ENCODE data around the gene CD37.
"Not testable (repeated sequence)": the region's sequence is repeated elsewhere in the genome, so short reads cannot be mapped to it uniquely, and the experiment has no call there.

The CD37 gene

DNA sequence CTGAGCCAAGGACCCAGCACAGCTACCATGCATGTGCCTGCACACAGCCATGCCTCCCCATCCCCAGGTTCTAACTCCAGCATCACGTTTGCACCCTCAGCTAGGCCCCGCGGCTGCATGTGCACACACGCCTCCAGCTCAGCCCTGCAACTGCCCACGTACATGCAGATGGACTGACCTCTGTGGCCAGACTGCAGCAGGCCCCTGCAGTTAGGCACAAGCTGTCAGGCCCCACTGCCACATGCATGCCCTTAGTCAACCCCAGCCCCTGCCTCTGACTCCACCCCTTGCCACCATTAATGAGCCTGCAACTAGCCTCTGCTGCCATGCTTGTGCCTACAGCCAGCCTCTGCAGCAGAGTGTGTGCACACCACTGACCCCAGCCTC is 33.3 kb upstream of the CD37 start:
- no peaks in the 10 kb centered on the region for H3K27me3 ChIP-seq (ENCODE audit: insufficient read depth, low read length, poor library complexity)
- H2AK5ac ChIP-seq (ENCODE audit: low read length) = no peak overlapping the region
- H3K36me3 ChIP-seq (ENCODE audit: control insufficient read depth, insufficient read depth, low read length) = no peaks in the 10 kb centered on the region
- H2BK120ac ChIP-seq (ENCODE audit: low read depth, low read length) = no peak overlapping the region
- no peak overlapping the region for H3K4me3 ChIP-seq (ENCODE audit: low read length)
- H3K4ac ChIP-seq (ENCODE audit: low read depth, low read length) = no peak overlapping the region
- no peak overlapping the region for H3K27ac ChIP-seq (ENCODE audit: low read depth, low read length)
- no peaks in the 10 kb centered on the region for H3K79me1 ChIP-seq (ENCODE audit: low read length)
- H2BK15ac ChIP-seq (replicated peaks; ENCODE audit: low read depth) = no peak overlapping the region
- no peak overlapping the region for H3K4me2 ChIP-seq (ENCODE audit: low read length)
- no peak overlapping the region for H4K8ac ChIP-seq (ENCODE audit: low read depth, low read length)
- no peak overlapping the region for H3K9ac ChIP-seq (ENCODE audit: low read length)
- no peak overlapping the region for H4K5ac ChIP-seq (ENCODE audit: low read length)
- H3K79me2 ChIP-seq (ENCODE audit: control insufficient read depth, insufficient read depth, low read length) = no peaks in the 10 kb centered on the region
- H3K4me1 ChIP-seq (ENCODE audit: control insufficient read depth, low read depth, low read length) = no peaks in the 10 kb centered on the region
- WGBS (ENCODE audit: extremely low coverage, insufficient coverage, low lambda C conversion rate) = no CpG with 5 or more reads among the region's 5 CpGs
- H3K56ac ChIP-seq (ENCODE audit: low read length) = no peak overlapping the region
- no peak for DNase-seq
- no peak overlapping the region for H2BK5ac ChIP-seq (ENCODE audit: low read length)
- no peak overlapping the region for H3K18ac ChIP-seq (ENCODE audit: low read length)
- no peak overlapping the region for H3K23ac ChIP-seq (ENCODE audit: low read length)

GRCh38 chr19:49306734-49307133 is 28.5 kb upstream of the CD37 start:
- H3K79me2 ChIP-seq (ENCODE audit: control insufficient read depth, insufficient read depth, low read length); H3K4me2 ChIP-seq (ENCODE audit: low read length); H3K9ac ChIP-seq (ENCODE audit: low read length); H4K5ac ChIP-seq (ENCODE audit: low read length); H2BK120ac ChIP-seq (ENCODE audit: low read depth, low read length); H3K18ac ChIP-seq (ENCODE audit: low read length); H4K8ac ChIP-seq (ENCODE audit: low read depth, low read length); H3K4ac ChIP-seq (ENCODE audit: low read depth, low read length); DNase-seq; H3K27me3 ChIP-seq (ENCODE audit: insufficient read depth, low read length, poor library complexity); H2BK5ac ChIP-seq (ENCODE audit: low read length); H2BK15ac ChIP-seq (replicated peaks; ENCODE audit: low read depth); H3K23ac ChIP-seq (ENCODE audit: low read length); H3K79me1 ChIP-seq (ENCODE audit: low read length); H3K27ac ChIP-seq (ENCODE audit: low read depth, low read length); H3K4me3 ChIP-seq (ENCODE audit: low read length); H3K56ac ChIP-seq (ENCODE audit: low read length); H3K4me1 ChIP-seq (ENCODE audit: control insufficient read depth, low read depth, low read length); H3K36me3 ChIP-seq (ENCODE audit: control insufficient read depth, insufficient read depth, low read length); H2AK5ac ChIP-seq (ENCODE audit: low read length): not testable (repeated sequence)
- WGBS (ENCODE audit: extremely low coverage, insufficient coverage, low lambda C conversion rate) = no CpG with 5 or more reads among the region's 7 CpGs

GRCh38 chr19:49309087-49309486 is 26.1 kb upstream of the CD37 start:
- no peaks in the 10 kb centered on the region for H3K27me3 ChIP-seq (ENCODE audit: insufficient read depth, low read length, poor library complexity)
- no peaks in the 10 kb centered on the region for H3K79me2 ChIP-seq (ENCODE audit: control insufficient read depth, insufficient read depth, low read length)
- no CpG with 5 or more reads among the region's 6 CpGs for WGBS (ENCODE audit: extremely low coverage, insufficient coverage, low lambda C conversion rate)

DNA sequence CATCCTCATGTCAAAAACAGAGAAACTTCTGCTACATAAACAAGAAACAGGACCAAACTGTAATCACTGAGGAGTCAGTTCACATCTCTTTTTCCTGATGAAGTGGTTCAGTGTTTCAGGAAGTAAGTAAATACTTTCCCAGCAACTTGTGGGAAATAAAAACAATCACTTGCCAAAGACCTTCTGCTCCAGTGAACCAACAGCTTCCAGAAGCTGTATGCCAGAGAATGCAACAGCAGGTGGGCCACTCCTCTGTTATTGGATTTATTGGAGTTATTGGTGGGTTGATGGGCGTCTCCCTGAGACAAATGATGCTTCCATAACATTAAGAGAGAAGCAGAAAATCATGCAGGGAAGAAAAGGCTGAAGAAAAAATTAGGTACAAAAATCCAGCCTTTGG is 20.1 kb upstream of the CD37 start:
- H3K79me2 ChIP-seq (ENCODE audit: control insufficient read depth, insufficient read depth, low read length) = no peaks in the 10 kb centered on the region
- H3K9ac ChIP-seq (ENCODE audit: low read length) = no peak overlapping the region
- H3K27ac ChIP-seq (ENCODE audit: low read depth, low read length) = no peak overlapping the region
- no peaks in the 10 kb centered on the region for H3K36me3 ChIP-seq (ENCODE audit: control insufficient read depth, insufficient read depth, low read length)
- no peak overlapping the region for H2BK15ac ChIP-seq (replicated peaks; ENCODE audit: low read depth)
- H4K8ac ChIP-seq (ENCODE audit: low read depth, low read length) = no peak overlapping the region
- no peak overlapping the region for H3K4me3 ChIP-seq (ENCODE audit: low read length)
- H2AK5ac ChIP-seq (ENCODE audit: low read length) = no peak overlapping the region
- no CpG with 5 or more reads among the region's 1 CpG for WGBS (ENCODE audit: extremely low coverage, insufficient coverage, low lambda C conversion rate)
- H3K27me3 ChIP-seq (ENCODE audit: insufficient read depth, low read length, poor library complexity) = no peaks in the 10 kb centered on the region
- H3K4me2 ChIP-seq (ENCODE audit: low read length) = no peak overlapping the region
- H4K5ac ChIP-seq (ENCODE audit: low read length) = no peak overlapping the region
- no peaks in the 10 kb centered on the region for H3K4me1 ChIP-seq (ENCODE audit: control insufficient read depth, low read depth, low read length)
- H3K23ac ChIP-seq (ENCODE audit: low read length) = no peak overlapping the region
- no peak overlapping the region for H2BK5ac ChIP-seq (ENCODE audit: low read length)
- H2BK120ac ChIP-seq (ENCODE audit: low read depth, low read length) = no peak overlapping the region
- H3K56ac ChIP-seq (ENCODE audit: low read length) = no peak overlapping the region
- H3K79me1 ChIP-seq (ENCODE audit: low read length) = no peaks in the 10 kb centered on the region
- H3K4ac ChIP-seq (ENCODE audit: low read depth, low read length) = no peak overlapping the region
- DNase-seq = no peak
- H3K18ac ChIP-seq (ENCODE audit: low read length) = no peak overlapping the region

More at GRCh38 chr19:49309087-49309486, 26.1 kb upstream of the CD37 start:
- Histone ChIP-seq H3K9ac (ENCODE audit: low read length) (no peak overlapping the region), H3K36me3 (ENCODE audit: control insufficient read depth, insufficient read depth, low read length) (no peaks in the 10 kb centered on the region), H3K56ac (ENCODE audit: low read length) (no peak overlapping the region), H2BK120ac (ENCODE audit: low read depth, low read length) (no peak overlapping the region), H3K4me3 (ENCODE audit: low read length) (no peak overlapping the region), H3K4me2 (ENCODE audit: low read length) (no peak overlapping the region), H3K27ac (ENCODE audit: low read depth, low read length) (no peak overlapping the region), H3K79me1 (ENCODE audit: low read length) (no peaks in the 10 kb centered on the region), H2BK15ac (replicated peaks; ENCODE audit: low read depth) (no peak overlapping the region), H4K8ac (ENCODE audit: low read depth, low read length) (no peak overlapping the region), H3K4me1 (ENCODE audit: control insufficient read depth, low read depth, low read length) (no peaks in the 10 kb centered on the region), H3K4ac (ENCODE audit: low read depth, low read length) (no peak overlapping the region), H2AK5ac (ENCODE audit: low read length) (no peak overlapping the region), H3K18ac (ENCODE audit: low read length) (no peak overlapping the region), H3K23ac (ENCODE audit: low read length) (no peak overlapping the region), H4K5ac (ENCODE audit: low read length) (no peak overlapping the region), H2BK5ac (ENCODE audit: low read length) (no peak overlapping the region)
- DNase-seq = no peak

- H3K56ac ChIP-seq (ENCODE audit: low read length) = no peak overlapping the region
- H4K5ac ChIP-seq (ENCODE audit: low read length) = no peak overlapping the region
- DNase-seq = no peak
- H3K18ac ChIP-seq (ENCODE audit: low read length) = no peak overlapping the region
- H3K4me3 ChIP-seq (ENCODE audit: low read length) = no peak overlapping the region
- H3K23ac ChIP-seq (ENCODE audit: low read length) = no peak overlapping the region
- H3K36me3 ChIP-seq (ENCODE audit: control insufficient read depth, insufficient read depth, low read length) = no peaks in the 10 kb centered on the region
- no peaks in the 10 kb centered on the region for H3K79me2 ChIP-seq (ENCODE audit: control insufficient read depth, insufficient read depth, low read length)
- H2AK5ac ChIP-seq (ENCODE audit: low read length) = no peak overlapping the region
- H3K79me1 ChIP-seq (ENCODE audit: low read length) = no peaks in the 10 kb centered on the region
- H4K8ac ChIP-seq (ENCODE audit: low read depth, low read length) = no peak overlapping the region
- no peak overlapping the region for H2BK120ac ChIP-seq (ENCODE audit: low read depth, low read length)
- no peak overlapping the region for H3K4ac ChIP-seq (ENCODE audit: low read depth, low read length)
- no peak overlapping the region for H2BK15ac ChIP-seq (replicated peaks; ENCODE audit: low read depth)
- no peak overlapping the region for H3K9ac ChIP-seq (ENCODE audit: low read length)
- no peak overlapping the region for H2BK5ac ChIP-seq (ENCODE audit: low read length)
- H3K4me2 ChIP-seq (ENCODE audit: low read length) = no peak overlapping the region
- no peak overlapping the region for H3K27ac ChIP-seq (ENCODE audit: low read depth, low read length)
- no peaks in the 10 kb centered on the region for H3K4me1 ChIP-seq (ENCODE audit: control insufficient read depth, low read depth, low read length)
- no peaks in the 10 kb centered on the region for H3K27me3 ChIP-seq (ENCODE audit: insufficient read depth, low read length, poor library complexity)
Measured at GRCh38 chr19:49316284-49316683, 18.9 kb upstream of the CD37 start.

- no peaks in the 10 kb centered on the region for H3K79me2 ChIP-seq (ENCODE audit: control insufficient read depth, insufficient read depth, low read length)
- H3K9ac ChIP-seq (ENCODE audit: low read length) = no peak overlapping the region
- H3K4me2 ChIP-seq (ENCODE audit: low read length) = no peak overlapping the region
- no peak overlapping the region for H3K4me3 ChIP-seq (ENCODE audit: low read length)
- no peaks in the 10 kb centered on the region for H3K27me3 ChIP-seq (ENCODE audit: insufficient read depth, low read length, poor library complexity)
- no peaks in the 10 kb centered on the region for H3K79me1 ChIP-seq (ENCODE audit: low read length)
- H4K5ac ChIP-seq (ENCODE audit: low read length) = no peak overlapping the region
- DNase-seq = no peak
- no peak overlapping the region for H3K18ac ChIP-seq (ENCODE audit: low read length)
- no peak overlapping the region for H2AK5ac ChIP-seq (ENCODE audit: low read length)
- no peaks in the 10 kb centered on the region for H3K36me3 ChIP-seq (ENCODE audit: control insufficient read depth, insufficient read depth, low read length)
- no peaks in the 10 kb centered on the region for H3K4me1 ChIP-seq (ENCODE audit: control insufficient read depth, low read depth, low read length)
- H3K4ac ChIP-seq (ENCODE audit: low read depth, low read length) = no peak overlapping the region
- H3K27ac ChIP-seq (ENCODE audit: low read depth, low read length) = no peak overlapping the region
- H4K8ac ChIP-seq (ENCODE audit: low read depth, low read length) = no peak overlapping the region
- H3K56ac ChIP-seq (ENCODE audit: low read length) = no peak overlapping the region
- H2BK5ac ChIP-seq (ENCODE audit: low read length) = no peak overlapping the region
- H2BK120ac ChIP-seq (ENCODE audit: low read depth, low read length) = no peak overlapping the region
- no peak overlapping the region for H2BK15ac ChIP-seq (replicated peaks; ENCODE audit: low read depth)
- H3K23ac ChIP-seq (ENCODE audit: low read length) = no peak overlapping the region
Measured at GRCh38 chr19:49318296-49318695, 16.9 kb upstream of the CD37 start.
